Glomerular visceral epithelial cell (primary cell): ENCODE data around the gene UNC93A.
"Not testable (repeated sequence)": the region's sequence is repeated elsewhere in the genome, so short reads cannot be mapped to it uniquely, and the experiment has no call there.

Experiments
- DNase-seq: peaks from one replicate; pipeline ENCODE4 v3.0.0-alpha.2; 2016; ENCODE audit errors: extremely low spot score

Gene UNC93A

GRCh38 chr6:167309355-167310192, 18.5 kb downstream of the UNC93A start:
- DNase-seq, result not testable (repeated sequence)

GRCh38 chr6:167311286-167311685, 20.2 kb downstream of the UNC93A start:
- peak; percentile 5 for DNase-seq

DNA sequence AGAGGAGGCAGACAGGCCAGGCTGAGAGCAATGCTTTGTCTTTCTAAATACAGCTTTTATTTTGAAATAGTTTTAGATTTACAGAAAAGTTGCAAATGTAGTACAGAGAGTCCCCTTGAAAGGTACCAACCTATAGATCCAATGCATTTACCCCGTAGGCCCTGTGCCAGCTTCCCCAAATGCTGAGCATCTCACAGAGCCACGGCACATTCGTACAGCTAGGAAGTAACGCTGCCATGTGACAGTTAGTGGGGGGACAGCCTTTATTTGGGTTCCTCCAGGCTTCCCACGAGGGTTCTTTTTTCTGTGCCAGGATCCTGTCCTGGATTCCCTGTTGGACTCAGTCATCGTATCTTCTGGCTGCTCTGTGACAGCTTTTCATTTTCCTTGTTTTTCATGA, 20.6 kb downstream of the UNC93A start:
- DNase-seq, result not testable (repeated sequence)

- no peak for DNase-seq
Measured at GRCh38 chr6:167314180-167314821, 23.2 kb downstream of the UNC93A start.

DNA sequence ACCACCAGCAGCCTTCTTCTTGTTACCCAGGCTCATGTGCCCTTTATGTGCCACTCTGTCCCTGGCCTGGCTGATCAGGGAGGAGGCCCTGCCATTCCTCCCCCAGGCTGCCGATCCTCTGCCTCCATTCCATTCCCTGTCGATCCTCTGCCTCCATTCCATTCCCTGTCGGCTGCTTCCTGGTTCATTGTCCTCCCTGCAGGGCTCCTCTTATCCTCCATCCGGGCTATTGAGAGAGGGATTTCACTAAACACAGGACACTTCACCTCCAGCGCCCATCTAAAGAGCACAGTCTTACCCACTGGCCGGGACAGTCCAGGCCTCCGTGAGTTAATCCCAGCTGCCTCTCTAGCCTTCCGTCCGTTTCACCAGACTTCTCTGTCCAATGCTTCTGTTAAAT, 26.1 kb downstream of the UNC93A start:
- no peak for DNase-seq

DNA sequence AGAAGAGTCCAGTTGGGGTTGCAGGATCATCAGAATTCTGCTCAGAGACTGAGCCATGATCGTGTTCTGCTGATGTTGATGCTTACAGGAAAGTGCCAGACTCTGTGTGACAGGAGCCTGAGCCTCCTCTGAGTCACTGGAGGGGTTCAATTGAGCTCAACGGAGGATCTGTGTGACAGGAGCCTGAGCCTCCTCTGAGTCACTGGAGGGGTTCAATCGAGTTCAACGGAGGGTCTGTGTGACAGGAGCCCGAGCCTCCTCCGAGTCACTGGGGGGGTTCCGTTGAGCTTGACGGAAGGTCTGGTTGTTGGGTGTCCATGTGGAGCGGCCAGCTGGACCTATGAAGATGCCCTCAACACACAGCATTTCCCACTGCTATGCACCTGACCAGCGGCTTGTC, 27.2 kb downstream of the UNC93A start:
- DNase-seq, result not testable (repeated sequence)

GRCh38 chr6:167318856-167319255, 27.7 kb downstream of the UNC93A start:
- DNase-seq, result not testable (repeated sequence)

GRCh38 chr6:167319856-167320753, 29.0 kb downstream of the UNC93A start:
- peak; percentile 44 for DNase-seq

DNA sequence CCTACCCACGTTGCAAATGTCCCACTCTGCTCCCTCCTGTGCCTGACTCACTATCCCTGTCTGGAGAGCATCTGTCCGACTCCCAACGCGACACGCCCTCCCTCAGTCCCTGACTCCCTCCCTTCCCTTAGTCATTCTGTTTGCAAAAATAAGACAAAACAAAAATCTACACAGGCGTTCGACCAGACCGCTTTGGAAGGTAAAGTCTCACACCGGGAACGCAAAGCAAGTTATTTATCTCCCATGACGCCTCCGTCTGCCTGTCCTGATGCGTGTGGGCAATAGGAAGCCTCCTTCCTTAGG, 29.6 kb downstream of the UNC93A start:
- not testable (repeated sequence) for DNase-seq

- not testable (repeated sequence) for DNase-seq
Measured at GRCh38 chr6:167321185-167321584, 30.1 kb downstream of the UNC93A start.

- no peak for DNase-seq
Measured at GRCh38 chr6:167323111-167323510, 32.0 kb downstream of the UNC93A start.

- no peak for DNase-seq
Measured at GRCh38 chr6:167324111-167324510, 33.0 kb downstream of the UNC93A start.

GRCh38 chr6:167325766-167326165, 34.7 kb downstream of the UNC93A start:
- no peak for DNase-seq

GRCh38 chr6:167327391-167327790, 36.3 kb downstream of the UNC93A start:
- DNase-seq, result no peak

GRCh38 chr6:167328086-167328485, 37.0 kb downstream of the UNC93A start:
- DNase-seq, result no peak

GRCh38 chr6:167329014-167329413, 37.9 kb downstream of the UNC93A start:
- no peak for DNase-seq

GRCh38 chr6:167330750-167331149, 39.6 kb downstream of the UNC93A start:
- DNase-seq, result no peak

DNA sequence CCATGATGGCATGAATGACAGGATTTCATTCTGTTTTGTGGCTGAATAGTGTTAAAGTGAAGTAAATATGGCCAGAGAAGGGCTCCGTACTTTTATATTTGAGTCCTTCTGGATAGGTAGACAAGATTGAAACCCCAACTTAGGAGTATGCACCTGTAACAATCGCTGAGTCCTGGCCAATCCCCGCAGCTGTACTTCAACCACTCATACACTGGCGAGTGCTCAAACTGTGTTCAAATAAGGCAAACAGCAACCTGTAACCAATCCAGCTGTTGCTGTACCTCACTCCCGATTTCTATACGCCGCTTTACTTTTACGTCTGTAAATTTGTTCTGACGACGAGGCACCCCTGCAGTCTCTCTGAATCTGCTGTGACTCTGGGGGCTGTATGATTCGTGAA, 40.5 kb downstream of the UNC93A start:
- DNase-seq, result no peak

DNA sequence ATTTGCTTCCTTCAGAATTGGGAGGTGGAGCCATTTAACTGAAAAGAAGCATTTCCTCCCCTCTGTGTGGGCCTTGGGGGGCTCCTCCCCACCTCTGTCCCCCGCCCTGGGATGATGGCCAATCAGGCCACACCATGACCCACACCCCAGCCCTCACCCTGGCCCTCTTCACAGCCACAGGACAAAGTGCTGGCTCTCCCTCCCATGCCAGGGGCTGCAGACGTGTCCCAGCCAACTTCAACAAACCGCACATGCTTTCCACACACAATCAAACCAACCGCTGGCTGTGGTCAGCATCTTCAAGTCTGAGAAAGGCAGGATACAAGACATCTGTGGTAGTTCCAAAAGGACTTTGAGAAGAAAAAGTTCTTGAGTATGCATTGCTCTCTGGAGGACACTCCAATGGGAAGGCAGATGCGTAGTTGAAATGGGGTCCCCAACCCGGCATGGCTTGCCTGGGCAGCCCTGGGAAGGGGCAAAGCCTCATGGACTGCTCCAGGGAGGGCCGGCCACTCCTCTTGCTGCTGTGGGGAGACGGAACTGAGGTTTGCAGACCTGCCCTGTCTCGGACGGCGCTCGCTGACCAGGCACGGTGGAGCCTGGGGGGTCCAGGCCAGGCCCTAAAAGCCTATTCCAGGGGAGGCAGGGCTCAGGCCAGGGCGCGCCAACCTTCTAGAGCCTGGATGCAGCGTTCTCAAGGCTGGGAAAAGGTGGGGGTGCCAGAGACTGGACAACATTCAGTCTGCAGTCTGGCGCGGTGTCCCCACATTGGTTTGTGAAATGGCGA, 45.9 kb downstream of the UNC93A start:
- DNase-seq, result no peak

DNA sequence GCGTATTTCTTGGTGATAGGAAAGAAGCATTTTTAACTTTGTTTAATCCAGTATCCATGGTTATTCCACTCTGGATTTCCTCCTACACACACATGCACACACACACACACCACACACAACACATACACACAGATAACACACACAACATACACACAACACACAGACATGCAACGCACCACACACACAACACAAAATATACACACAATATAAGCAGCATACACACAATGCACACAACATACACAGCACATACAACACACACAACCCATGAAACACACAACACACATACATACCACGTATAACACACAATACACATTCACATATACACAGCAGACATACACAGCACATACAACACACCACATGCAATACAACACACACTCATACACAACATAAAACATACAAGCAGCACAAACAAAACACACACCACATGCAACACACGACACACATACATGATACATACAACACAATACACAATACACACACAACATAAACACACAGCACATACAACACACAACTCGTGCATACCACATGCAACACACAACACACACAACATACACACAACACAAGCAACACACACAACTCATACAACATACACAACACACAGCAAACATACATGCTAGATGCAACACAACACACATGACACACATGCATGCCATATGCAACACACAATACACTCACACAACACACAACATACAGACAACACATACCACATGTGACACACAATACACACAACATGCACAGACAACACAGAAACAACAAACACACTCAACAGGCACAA, 46.7 kb downstream of the UNC93A start:
- DNase-seq, result no peak
